DOHH2 (cell line): ENCODE measurements around the gene KCNMA1.

ENCODE experiments used
- H3F3A ChIP-seq: fragments of 200-600 bp; sonication (generic), shearing (Covaris generic); 2 replicates; pipeline ENCODE4 v1.6.0; 2016; ENCODE audit warnings: antibody characterized with exemption, mild to moderate bottlenecking; ENCODE audit not compliant: control insufficient read depth, insufficient read depth
- H3K27ac ChIP-seq: fragments of 200-600 bp; sonication (generic); 2 replicates; pipeline ENCODE4 v1.5.1; 2014; ENCODE audit warnings: low read depth, mild to moderate bottlenecking, low read length, moderate library complexity
- H3K27me3 ChIP-seq: fragments of 200-600 bp; sonication (generic); 2 replicates; pipeline ENCODE4 v1.6.1; 2014; ENCODE audit warnings: mild to moderate bottlenecking, low read length, mixed read lengths; ENCODE audit not compliant: control insufficient read depth
- H3K36me3 ChIP-seq: fragments of 200-600 bp; sonication (generic); 2 replicates; pipeline ENCODE4 v1.6.1; 2014; ENCODE audit warnings: mild to moderate bottlenecking, low read length, moderate library complexity, mixed read lengths; ENCODE audit not compliant: control insufficient read depth
- H3K4me1 ChIP-seq: fragments of 200-600 bp; sonication (generic); 2 replicates; pipeline ENCODE4 v1.6.1; 2014; ENCODE audit warnings: mild to moderate bottlenecking, low read length, mixed read lengths; ENCODE audit not compliant: control insufficient read depth
- H3K4me2 ChIP-seq: fragments of 200-600 bp; sonication (generic); 2 replicates; pipeline ENCODE4 v1.6.0; 2014; ENCODE audit warnings: mild to moderate bottlenecking, low read length, moderate library complexity
- H3K4me3 ChIP-seq: fragments of 200-600 bp; sonication (generic); 2 replicates; pipeline ENCODE4 v1.5.1; 2014; ENCODE audit warnings: mild to moderate bottlenecking, low read length, mixed read lengths
- H3K79me2 ChIP-seq: fragments of 200-600 bp; sonication (generic); 2 replicates; pipeline ENCODE4 v1.6.1; 2014; ENCODE audit warnings: mild to moderate bottlenecking, low read length, mixed read lengths; ENCODE audit not compliant: control insufficient read depth
- H3K9me2 ChIP-seq: fragments of 200-600 bp; sonication (generic); replicated peaks from 2 replicates; pipeline ENCODE4 v1.6.1; 2014; ENCODE audit warnings: mild to moderate bottlenecking, low read length, mixed read lengths; ENCODE audit not compliant: control insufficient read depth
- H3K9me3 ChIP-seq: fragments of 200-600 bp; sonication (generic); 2 replicates; pipeline ENCODE4 v1.6.1; 2014; ENCODE audit warnings: antibody characterized with exemption, low read length, mixed read lengths; ENCODE audit not compliant: control insufficient read depth, insufficient read depth
- H4K20me1 ChIP-seq: fragments of 200-600 bp; sonication (generic); 2 replicates; pipeline ENCODE4 v1.6.0; 2014; ENCODE audit warnings: low read depth, mild to moderate bottlenecking, antibody characterized with exemption, low read length, moderate library complexity; ENCODE audit not compliant: control insufficient read depth, insufficient read depth
- CTCF ChIP-seq: fragments of 200-600 bp; sonication (generic); IDR thresholded peaks from one replicate; pipeline ENCODE4 v1.5.1; 2014; ENCODE audit warnings: antibody characterized with exemption, mild to moderate bottlenecking, low read depth, low read length; ENCODE audit not compliant: poor library complexity, severe bottlenecking
- EZH2phosphoT487 ChIP-seq: fragments of 200-600 bp; sonication (generic); IDR thresholded peaks from 2 replicates; pipeline ENCODE4 v1.6.1; 2017; ENCODE audit warnings: borderline replicate concordance, mild to moderate bottlenecking, antibody characterized with exemption, low read length, moderate library complexity, mixed read lengths

The KCNMA1 gene

GRCh38 chr10:76879116-76879913 is 758.3 kb downstream of the KCNMA1 start:
- Histone ChIP-seq H3K79me2 (no peaks in the 10 kb centered on the region), H3K4me3 (no peak overlapping the region), H4K20me1 (no peaks in the 10 kb centered on the region), H3K27me3 (no peaks in the 10 kb centered on the region), H3K9me3 (no peaks in the 10 kb centered on the region), H3F3A (no peaks in the 10 kb centered on the region), H3K27ac (no peak overlapping the region), H3K4me2 (no peak overlapping the region), H3K9me2 (no peaks in the 10 kb centered on the region), H3K36me3 (no peaks in the 10 kb centered on the region), H3K4me1 (no peaks in the 10 kb centered on the region)
- no peak for TF ChIP-seq CTCF

DNA sequence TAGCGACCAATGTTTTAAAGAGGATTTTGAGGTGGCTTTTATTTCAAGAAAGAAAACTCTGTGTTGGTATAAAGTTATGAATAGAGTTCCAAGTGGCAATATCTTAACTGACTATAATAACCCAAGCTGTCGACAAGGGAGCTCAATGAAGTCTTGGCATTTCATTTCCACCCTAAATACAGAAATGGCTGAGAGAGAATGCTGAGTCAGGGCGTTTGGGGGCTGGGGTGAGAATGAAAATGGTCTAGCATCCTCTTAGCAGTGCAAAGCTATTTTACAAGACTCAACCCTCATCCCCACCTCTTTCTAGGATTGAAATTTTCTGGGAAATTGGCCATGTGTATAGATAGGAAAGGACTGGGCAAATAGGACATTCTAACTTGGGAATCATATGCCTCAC is 759.1 kb downstream of the KCNMA1 start:
- H3K4me3 ChIP-seq, result no peak overlapping the region
- H3K9me2 ChIP-seq, result no peaks in the 10 kb centered on the region
- no peaks in the 10 kb centered on the region for H3K36me3 ChIP-seq
- TF ChIP-seq CTCF, result no peak
- no peak for TF ChIP-seq EZH2phosphoT487
- H3K27ac ChIP-seq, result no peak overlapping the region
- no peak overlapping the region for H3K4me2 ChIP-seq
- H3K27me3 ChIP-seq, result no peaks in the 10 kb centered on the region
- no peaks in the 10 kb centered on the region for H4K20me1 ChIP-seq
- H3F3A ChIP-seq, result no peaks in the 10 kb centered on the region
- H3K79me2 ChIP-seq, result no peaks in the 10 kb centered on the region
- no peaks in the 10 kb centered on the region for H3K9me3 ChIP-seq
- no peaks in the 10 kb centered on the region for H3K4me1 ChIP-seq

DNA sequence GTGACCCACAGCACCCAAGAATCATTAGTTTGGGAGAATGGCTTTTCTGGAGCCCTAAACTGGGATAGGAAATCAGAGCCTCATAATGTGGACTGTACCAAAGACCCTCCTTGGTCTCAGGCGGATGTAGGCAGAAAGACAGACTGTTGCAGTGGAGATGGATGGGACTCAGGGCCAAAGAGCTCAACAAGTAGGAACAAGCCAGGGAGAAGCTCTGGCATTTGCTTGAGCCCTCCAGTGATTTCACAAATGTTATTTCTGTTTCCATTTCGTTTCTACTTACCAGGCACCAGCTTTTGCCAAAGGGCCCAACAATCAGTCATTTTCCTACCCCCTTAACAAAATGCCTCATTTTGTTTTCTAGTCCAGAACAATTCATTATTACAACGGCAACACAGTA is 762.7 kb downstream of the KCNMA1 start:
- TF ChIP-seq CTCF (no peak), EZH2phosphoT487 (no peak)
- no peaks in the 10 kb centered on the region for H3K4me1 ChIP-seq

More for the DNA sequence above, 762.7 kb downstream of the KCNMA1 start:
- H3K36me3 ChIP-seq, result no peaks in the 10 kb centered on the region
- H3F3A ChIP-seq, result no peaks in the 10 kb centered on the region
- no peaks in the 10 kb centered on the region; the same call in 1 of the 2 replicates for H3K9me2 ChIP-seq
- no peak overlapping the region for H3K27ac ChIP-seq
- no peaks in the 10 kb centered on the region for H4K20me1 ChIP-seq
- H3K27me3 ChIP-seq, result no peaks in the 10 kb centered on the region
- no peaks in the 10 kb centered on the region for H3K9me3 ChIP-seq
- no peak overlapping the region for H3K4me3 ChIP-seq
- no peak overlapping the region for H3K4me2 ChIP-seq
- H3K79me2 ChIP-seq, result no peaks in the 10 kb centered on the region
